SH-SY5Y (cell line): Measurements from ENCODE around the gene UVRAG.

Source experiments
- GATA2 ChIP-seq: IDR thresholded peaks from 2 replicates; pipeline ENCODE4 v1.6.1; 2011; ENCODE audit warnings: mild to moderate bottlenecking, low read depth, low read length
- GATA3 ChIP-seq: IDR thresholded peaks from 2 replicates; pipeline ENCODE4 v1.6.1; 2011; ENCODE audit warnings: low read depth, mild to moderate bottlenecking, low read length, moderate library complexity

DNA sequence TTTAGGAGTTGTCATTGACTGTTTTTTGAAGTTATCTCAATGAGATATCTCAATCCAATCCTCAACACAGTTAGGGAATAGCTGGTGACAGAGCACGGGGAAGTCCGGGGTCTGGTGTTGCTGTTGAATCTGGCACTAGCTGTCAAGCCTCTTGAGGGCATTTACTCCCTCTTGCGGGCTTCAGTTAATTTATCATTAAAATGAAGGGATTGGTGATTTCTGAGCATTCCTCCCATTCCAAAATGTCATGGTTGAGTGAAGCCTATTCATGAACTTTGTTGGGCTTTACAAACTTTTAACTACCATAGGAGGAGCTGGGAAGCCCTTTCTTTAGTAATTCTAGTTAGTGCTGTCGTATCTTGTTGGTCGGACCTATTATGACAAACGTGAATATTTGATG is 40.2 kb downstream of the UVRAG start:
- TF ChIP-seq GATA2: no peak
- no peak for TF ChIP-seq GATA3
